H9 (cell line): ENCODE results near the gene SLC29A4. TPM values are rescaled to one million over a fixed set of nuclear protein-coding genes. Genes with fewer than 3 reads are reported as not detected.

Experiments
- DNase-seq: peaks from one replicate; pipeline ENCODE4 v3.0.0-alpha.2; 2017
- H2AFZ ChIP-seq: one replicate; pipeline ENCODE4 v1.6.1; 2013; ENCODE audit warnings: mild to moderate bottlenecking, low read length, control low read depth, moderate library complexity
- H2AK5ac ChIP-seq: 2 replicates; pipeline ENCODE4 v1.6.1; 2013; ENCODE audit warnings: low read length, control low read depth, mixed read lengths; ENCODE audit not compliant: insufficient read length
- H2BK120ac ChIP-seq: one replicate; pipeline ENCODE4 v1.6.1; 2013; ENCODE audit warnings: low read depth, mild to moderate bottlenecking, low read length, control low read depth, inconsistent platforms; ENCODE audit not compliant: poor library complexity, severe bottlenecking
- H2BK12ac ChIP-seq: 2 replicates; pipeline ENCODE4 v1.6.1; 2013; ENCODE audit warnings: low read length, control low read depth, mixed read lengths, low read depth; ENCODE audit not compliant: insufficient read length
- H2BK15ac ChIP-seq: 2 replicates; pipeline ENCODE4 v1.6.1; 2013; ENCODE audit warnings: low read depth, low read length, control low read depth
- H2BK20ac ChIP-seq: one replicate; pipeline ENCODE4 v1.6.1; 2013; ENCODE audit warnings: low read depth, mild to moderate bottlenecking, low read length, control low read depth, inconsistent platforms; ENCODE audit not compliant: poor library complexity, severe bottlenecking
- H2BK5ac ChIP-seq: 2 replicates; pipeline ENCODE4 v1.6.1; 2013; ENCODE audit warnings: low read length, control low read depth, mixed read lengths; ENCODE audit not compliant: insufficient read length
- H3K14ac ChIP-seq: 2 replicates; pipeline ENCODE4 v1.6.1; 2013; ENCODE audit warnings: low read length, control low read depth; ENCODE audit not compliant: insufficient read depth
- H3K18ac ChIP-seq: 2 replicates; pipeline ENCODE4 v1.6.1; 2013; ENCODE audit warnings: low read depth, mild to moderate bottlenecking, mixed read lengths, low read length, control low read depth; ENCODE audit not compliant: insufficient read length
- H3K23ac ChIP-seq: 2 replicates; pipeline ENCODE4 v1.6.1; 2013; ENCODE audit warnings: low read length, control low read depth, mixed read lengths, low read depth; ENCODE audit not compliant: insufficient read length
- H3K23me2 ChIP-seq: 2 replicates; pipeline ENCODE4 v1.6.1; 2013; ENCODE audit warnings: low read depth, mild to moderate bottlenecking, mixed read lengths, low read length, control low read depth; ENCODE audit not compliant: insufficient read length, poor library complexity, severe bottlenecking
- H3K27ac ChIP-seq: 2 replicates; pipeline ENCODE4 v1.5.1; 2013; ENCODE audit warnings: low read length, control low read depth, mixed read lengths, low read depth; ENCODE audit not compliant: insufficient read length
- H3K27me3 ChIP-seq: 2 replicates; pipeline ENCODE4 v1.6.1; 2013; ENCODE audit warnings: low read length, control low read depth, inconsistent platforms; ENCODE audit not compliant: insufficient read depth
- H3K4ac ChIP-seq: 2 replicates; pipeline ENCODE4 v1.6.1; 2013; ENCODE audit warnings: low read depth, mild to moderate bottlenecking, control low read depth, inconsistent platforms, low read length, moderate library complexity
- H3K4me1 ChIP-seq: 2 replicates; pipeline ENCODE4 v1.6.1; 2013; ENCODE audit warnings: low read length, control low read depth, inconsistent platforms; ENCODE audit not compliant: insufficient read depth
- H3K4me2 ChIP-seq: 2 replicates; pipeline ENCODE4 v1.6.1; 2013; ENCODE audit warnings: low read length, control low read depth, mixed read lengths; ENCODE audit not compliant: insufficient read length, insufficient read depth
- H3K56ac ChIP-seq: 2 replicates; pipeline ENCODE4 v1.6.1; 2013; ENCODE audit warnings: low read depth, mild to moderate bottlenecking, mixed read lengths, low read length, control low read depth; ENCODE audit not compliant: insufficient read length
- H3K79me1 ChIP-seq: 2 replicates; pipeline ENCODE4 v1.6.1; 2013; ENCODE audit warnings: low read depth, mild to moderate bottlenecking, moderate library complexity, low read length, control low read depth, inconsistent platforms; ENCODE audit not compliant: insufficient read depth, poor library complexity, severe bottlenecking
- H3K79me2 ChIP-seq: 2 replicates; pipeline ENCODE4 v1.6.1; 2013; ENCODE audit warnings: low read length, control low read depth, inconsistent platforms; ENCODE audit not compliant: insufficient read depth
- H3K9ac ChIP-seq: 2 replicates; pipeline ENCODE4 v1.6.1; 2013; ENCODE audit warnings: low read length, control low read depth, mixed read lengths; ENCODE audit not compliant: insufficient read length; ENCODE audit errors: extremely low read depth
- H3K9me3 ChIP-seq: one replicate; pipeline ENCODE4 v1.6.1; 2013; ENCODE audit warnings: low read depth, low read length, inconsistent platforms; ENCODE audit not compliant: control insufficient read depth
- H3T11ph ChIP-seq: one replicate; pipeline ENCODE4 v1.6.1; 2013; ENCODE audit warnings: mild to moderate bottlenecking, low read length, control low read depth, inconsistent platforms
- H4K20me1 ChIP-seq: one replicate; pipeline ENCODE4 v1.6.1; 2013; ENCODE audit not compliant: control insufficient read depth, insufficient read length, insufficient read depth
- H4K5ac ChIP-seq: 2 replicates; pipeline ENCODE4 v1.6.1; 2013; ENCODE audit warnings: low read depth, mild to moderate bottlenecking, mixed read lengths, low read length, control low read depth; ENCODE audit not compliant: insufficient read length
- H4K8ac ChIP-seq: replicated peaks from 2 replicates; pipeline ENCODE4 v1.6.1; 2013; ENCODE audit warnings: low read length, control low read depth, mixed read lengths, low read depth; ENCODE audit not compliant: insufficient read length
- H4K91ac ChIP-seq: 2 replicates; pipeline ENCODE4 v1.6.1; 2013; ENCODE audit warnings: low read depth, mild to moderate bottlenecking, moderate library complexity, mixed read lengths, low read length, control low read depth; ENCODE audit not compliant: insufficient read length
- H3K27ac Mint-ChIP-seq, 3 experiments: 2 replicates in 2 of 3; 3 replicates in 1 of 3; pipeline ENCODE4 v1.8.0; 2020 to 2021; ENCODE audit warnings: mixed read lengths in 3 of 3, mild to moderate bottlenecking in 1 of 3, moderate library complexity in 1 of 3
- H3K27me3 Mint-ChIP-seq: 2 replicates; pipeline ENCODE4 v1.8.0; 2021; ENCODE audit warnings: low read depth, mild to moderate bottlenecking, moderate library complexity, mixed read lengths
- H3K36me3 Mint-ChIP-seq, 3 experiments: 2 replicates in 2 of 3; 3 replicates in 1 of 3; pipeline ENCODE4 v1.8.0; 2020 to 2021; ENCODE audit warnings: low read depth in 3 of 3, mixed read lengths in 3 of 3; ENCODE audit not compliant: insufficient read depth in 1 of 3
- H3K4me1 Mint-ChIP-seq, 2 experiments: 2 replicates each; pipeline ENCODE4 v1.8.0; 2020; ENCODE audit warnings: mixed read lengths in 2 of 2
- H3K4me3 Mint-ChIP-seq, 2 experiments: 2 replicates in 1 of 2; 3 replicates in 1 of 2; pipeline ENCODE4 v1.8.0; 2020 to 2021; ENCODE audit warnings: mild to moderate bottlenecking in 2 of 2, mixed read lengths in 2 of 2, moderate library complexity in 1 of 2
- H3K9me3 Mint-ChIP-seq, 2 experiments: 2 replicates in 1 of 2; 3 replicates in 1 of 2; pipeline ENCODE4 v1.8.0; 2020; ENCODE audit warnings: mild to moderate bottlenecking in 2 of 2, mixed read lengths in 2 of 2, moderate library complexity in 1 of 2
- whole genome bisulfite sequencing: extraction: QIAGEN DNeasy Blood & Tissue Kit; methylation state at CpG from one replicate; pipeline ENCODE4 v1.1.7; 2013; ENCODE audit warnings: missing lambda C conversion rate, low lambda C conversion rate, mixed read lengths; ENCODE audit not compliant: insufficient read length; ENCODE audit errors: extremely low coverage; 5-methylcytosine and 5-hydroxymethylcytosine counted together
- total RNA-seq: library from RNA; stranded (reverse); gene quantifications from 2 replicates; pipeline ENCODE4 v1.2.1, GENCODE V29; 2021
- TF ChIP-seq, protein P1 (sequence below): fragments of 200-600 bp; sonication (generic); conservative IDR thresholded peaks from 3 replicates; pipeline ENCODE4 v1.8.0; 2021; ENCODE audit warnings: antibody characterized with exemption, mild to moderate bottlenecking

SLC29A4 gene
- total RNA-seq, 1 experiment from 2014 or later: 12.4 TPM

- Histone ChIP-seq H3K9ac (no peak overlapping the region), H2BK120ac (no peak overlapping the region), H4K8ac (no peak overlapping the region), H3T11ph (no peak overlapping the region), H3K23me2 (no peaks in the 10 kb centered on the region), H3K27me3 (peaks cover 4% of the 10 kb centered on the region; the same call in 1 of the 2 replicates), H3K79me2 (no peaks in the 10 kb centered on the region), H2AFZ (no peak overlapping the region), H3K27ac (no peak overlapping the region), H2BK5ac (no peak overlapping the region), H3K4me1 (no peaks in the 10 kb centered on the region), H3K18ac (no peak overlapping the region), H4K5ac (no peak overlapping the region), H3K4me2 (no peak overlapping the region), H3K14ac (no peak overlapping the region), H4K91ac (no peak overlapping the region), H3K23ac (no peak overlapping the region), H2BK20ac (no peak overlapping the region), H3K56ac (no peak overlapping the region), H3K79me1 (no peaks in the 10 kb centered on the region), H4K20me1 (no peaks in the 10 kb centered on the region), H2BK15ac (no peak overlapping the region), H2AK5ac (no peak overlapping the region), H3K4ac (no peak overlapping the region), H2BK12ac (no peak overlapping the region), H3K9me3 (no peaks in the 10 kb centered on the region)
- no peak for DNase-seq
- Mint-ChIP-seq H3K27me3 (peaks cover 6% of the 10 kb centered on the region), H3K36me3 (peaks cover 8 to 34% (median 31%) of the 10 kb centered on the region in 3 experiments), H3K4me3 (no peak overlapping the region), H3K9me3 (peaks cover 27 to 28% of the 10 kb centered on the region in 2 experiments), H3K4me1 (peaks cover 3 to 14% of the 10 kb centered on the region in 2 experiments), H3K27ac (no peak overlapping the region)
- TF ChIP-seq, protein P1, sequence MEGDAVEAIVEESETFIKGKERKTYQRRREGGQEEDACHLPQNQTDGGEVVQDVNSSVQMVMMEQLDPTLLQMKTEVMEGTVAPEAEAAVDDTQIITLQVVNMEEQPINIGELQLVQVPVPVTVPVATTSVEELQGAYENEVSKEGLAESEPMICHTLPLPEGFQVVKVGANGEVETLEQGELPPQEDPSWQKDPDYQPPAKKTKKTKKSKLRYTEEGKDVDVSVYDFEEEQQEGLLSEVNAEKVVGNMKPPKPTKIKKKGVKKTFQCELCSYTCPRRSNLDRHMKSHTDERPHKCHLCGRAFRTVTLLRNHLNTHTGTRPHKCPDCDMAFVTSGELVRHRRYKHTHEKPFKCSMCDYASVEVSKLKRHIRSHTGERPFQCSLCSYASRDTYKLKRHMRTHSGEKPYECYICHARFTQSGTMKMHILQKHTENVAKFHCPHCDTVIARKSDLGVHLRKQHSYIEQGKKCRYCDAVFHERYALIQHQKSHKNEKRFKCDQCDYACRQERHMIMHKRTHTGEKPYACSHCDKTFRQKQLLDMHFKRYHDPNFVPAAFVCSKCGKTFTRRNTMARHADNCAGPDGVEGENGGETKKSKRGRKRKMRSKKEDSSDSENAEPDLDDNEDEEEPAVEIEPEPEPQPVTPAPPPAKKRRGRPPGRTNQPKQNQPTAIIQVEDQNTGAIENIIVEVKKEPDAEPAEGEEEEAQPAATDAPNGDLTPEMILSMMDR: no peak
- WGBS: no CpG with 5 or more reads among the region's 4 CpGs
Observed at GRCh38 chr7:5344342-5344741, 61.6 kb downstream of the SLC29A4 start.
